GOT3 (cell line): ENCODE measurements around the gene C3orf20.
"Not testable (repeated sequence)": the region's sequence is repeated elsewhere in the genome, so short reads cannot be mapped to it uniquely, and the experiment has no call there.

Source experiments
- DNase-seq: peaks from one replicate; lab custom pipeline; 2025; ENCODE audit warnings: mixed read lengths; lab: John Stamatoyannopoulos, UW

C3orf20 gene

GRCh38 chr3:14699643-14700042, 24.7 kb downstream of the C3orf20 start:
- no peak for DNase-seq

DNA sequence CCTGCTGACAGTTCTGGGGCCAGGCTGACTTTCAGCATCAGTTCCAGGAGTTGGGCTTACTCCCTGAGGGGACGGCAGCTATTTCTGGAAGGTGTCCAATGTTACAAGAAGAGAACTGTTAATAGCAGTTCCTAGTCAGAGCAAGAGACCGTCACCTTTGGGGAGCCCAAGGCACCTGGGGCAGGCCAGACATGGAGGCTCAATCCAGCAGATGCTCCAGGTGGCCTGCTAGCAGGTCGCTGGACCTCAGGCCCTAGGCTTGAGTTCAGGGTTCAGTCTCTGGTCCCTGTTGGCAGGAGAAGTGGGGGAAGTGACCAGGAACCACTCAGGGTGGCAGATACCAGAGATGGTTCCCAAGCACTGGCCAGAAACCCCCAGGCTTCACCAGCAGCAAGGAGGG, 25.9 kb downstream of the C3orf20 start:
- no peak for DNase-seq

DNA sequence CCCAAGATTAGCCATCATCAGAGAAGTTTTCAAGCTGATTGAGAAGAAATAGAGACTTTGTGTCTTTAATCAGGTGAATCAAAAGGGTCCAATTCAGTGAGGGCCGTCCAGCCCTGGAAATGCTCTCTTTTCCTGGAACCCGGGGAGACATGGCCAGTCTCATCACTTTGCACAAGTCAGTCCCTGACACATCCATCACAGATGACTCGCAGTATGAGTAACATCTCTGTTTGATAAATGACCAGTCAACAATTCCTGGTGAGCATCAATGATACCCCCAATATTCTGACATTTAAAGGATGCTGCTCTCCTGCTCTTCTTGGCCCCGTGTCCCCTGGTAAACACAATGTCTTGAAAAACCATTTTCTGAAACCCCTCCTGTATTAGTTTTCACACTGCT, 26.7 kb downstream of the C3orf20 start:
- DNase-seq = no peak

GRCh38 chr3:14703128-14703750, 28.3 kb downstream of the C3orf20 start:
- DNase-seq = no peak

- DNase-seq = no peak
Measured at GRCh38 chr3:14703791-14704190, 28.9 kb downstream of the C3orf20 start.

DNA sequence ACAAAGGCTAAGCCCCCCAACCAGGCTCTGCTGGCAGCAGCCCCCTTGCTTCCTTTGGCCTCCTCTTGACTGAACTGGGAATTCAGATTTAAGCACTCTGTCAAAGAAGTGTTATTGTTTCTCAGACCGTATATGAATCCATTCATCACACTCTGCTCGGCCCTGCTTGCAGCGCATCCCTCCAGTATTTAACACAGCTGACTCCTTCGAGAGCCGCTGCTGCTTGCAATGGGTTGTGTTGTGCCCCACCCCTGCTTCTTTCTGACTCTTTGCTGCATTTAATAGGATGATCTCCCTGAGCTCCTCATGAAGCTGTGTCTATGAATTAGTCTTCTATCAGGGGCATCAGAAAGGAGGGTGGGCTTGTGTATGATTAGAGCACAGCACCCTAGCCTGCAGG, 31.2 kb downstream of the C3orf20 start:
- DNase-seq = no peak

DNA sequence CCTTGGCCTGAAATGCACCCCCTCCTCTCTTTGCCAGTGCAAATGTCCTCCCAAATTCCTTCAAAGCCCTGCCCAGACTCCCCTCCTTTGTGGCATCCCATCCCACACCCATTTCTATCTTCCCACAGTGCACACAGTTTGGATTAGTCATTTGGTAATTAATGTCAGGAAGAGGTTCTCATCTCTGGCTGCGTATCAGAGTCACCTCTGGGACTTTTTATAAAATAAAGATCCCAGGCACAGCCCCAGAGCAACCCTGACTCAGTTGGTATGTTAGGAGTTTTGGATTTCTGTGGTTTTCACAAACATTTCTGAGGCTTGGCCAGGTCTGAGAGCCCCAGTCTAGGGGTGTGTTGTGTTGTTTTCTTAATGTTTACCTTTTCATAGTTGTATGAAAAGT, 41.6 kb downstream of the C3orf20 start:
- DNase-seq = no peak

DNA sequence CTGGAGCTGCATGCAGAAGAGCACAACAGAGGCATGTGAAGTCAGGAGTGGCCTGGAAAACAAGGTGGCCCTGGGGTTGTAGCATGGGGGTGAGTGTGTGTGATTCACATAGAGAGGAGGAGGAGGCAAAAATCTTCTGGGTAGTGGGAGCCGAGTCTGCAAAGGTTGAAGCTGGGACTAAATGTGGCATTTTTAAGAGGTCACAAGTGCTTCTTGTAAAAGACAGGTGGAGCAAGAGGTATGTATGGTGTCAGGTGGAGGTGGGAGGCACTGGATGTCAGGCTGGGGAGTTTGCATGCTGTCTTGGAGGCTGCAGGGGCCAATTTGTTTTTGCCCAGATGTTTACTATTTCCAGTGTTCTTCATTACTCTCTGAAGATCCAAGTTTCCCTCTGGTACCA, 42.4 kb downstream of the C3orf20 start:
- DNase-seq = no peak

GRCh38 chr3:14718539-14718938, 43.6 kb downstream of the C3orf20 start:
- no peak for DNase-seq

DNA sequence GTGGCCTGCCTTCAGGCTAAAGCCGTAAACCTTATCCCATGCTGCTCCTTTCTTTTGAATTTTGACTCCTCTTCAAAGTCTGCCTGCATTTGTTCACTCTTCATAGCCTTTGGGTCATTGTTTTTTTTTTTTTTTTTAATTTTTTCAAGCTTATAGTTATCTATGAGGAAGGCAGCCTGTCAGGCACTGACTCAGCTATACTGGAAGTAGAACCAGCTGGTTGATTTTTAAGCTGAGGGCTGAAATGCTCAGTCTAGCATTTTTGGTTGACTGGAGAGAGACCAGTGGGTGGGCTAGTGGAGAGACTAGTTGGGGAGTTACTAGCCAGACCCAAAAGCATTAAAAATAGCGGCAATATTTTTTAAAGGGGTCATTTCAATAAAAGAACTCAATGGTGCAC, 44.1 kb downstream of the C3orf20 start:
- DNase-seq = no peak

DNA sequence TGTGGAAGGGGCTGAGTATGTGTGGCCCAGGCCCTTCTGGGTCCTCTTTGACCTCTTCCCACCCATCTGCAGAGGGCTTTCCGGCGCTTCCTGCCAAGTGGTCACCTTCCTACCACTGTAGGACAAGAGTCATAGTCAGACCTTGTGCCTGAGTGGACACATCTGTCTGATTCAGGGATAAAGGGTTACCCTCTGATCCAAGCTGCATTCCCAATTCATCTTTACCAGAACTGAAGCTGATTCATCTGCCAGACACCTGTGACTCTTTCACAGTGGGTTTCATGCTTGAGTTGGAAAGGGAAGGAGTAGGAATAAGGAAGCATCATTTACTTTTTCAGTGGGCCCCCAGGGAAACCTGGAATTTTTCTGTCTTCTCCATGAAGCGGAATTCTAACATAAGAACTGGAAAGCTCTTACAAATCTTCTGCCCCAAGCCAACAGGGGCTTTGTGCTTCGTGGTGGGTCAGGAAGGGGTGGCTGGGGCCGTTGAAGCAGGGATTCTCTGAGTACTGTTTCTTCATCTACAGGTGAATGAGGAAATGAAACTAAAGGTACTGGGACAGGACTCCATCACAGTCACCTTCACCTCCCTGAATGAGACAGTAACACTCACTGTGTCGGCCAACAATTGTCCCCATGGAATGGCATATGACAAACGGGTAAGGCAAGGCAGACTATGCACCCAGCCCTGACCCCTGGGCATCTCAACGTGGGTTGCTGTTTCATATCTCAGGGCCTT, 46.4 kb downstream of the C3orf20 start:
- DNase-seq = no peak

- DNase-seq = no peak
Measured at GRCh38 chr3:14725013-14725412, 50.1 kb downstream of the C3orf20 start.

DNA sequence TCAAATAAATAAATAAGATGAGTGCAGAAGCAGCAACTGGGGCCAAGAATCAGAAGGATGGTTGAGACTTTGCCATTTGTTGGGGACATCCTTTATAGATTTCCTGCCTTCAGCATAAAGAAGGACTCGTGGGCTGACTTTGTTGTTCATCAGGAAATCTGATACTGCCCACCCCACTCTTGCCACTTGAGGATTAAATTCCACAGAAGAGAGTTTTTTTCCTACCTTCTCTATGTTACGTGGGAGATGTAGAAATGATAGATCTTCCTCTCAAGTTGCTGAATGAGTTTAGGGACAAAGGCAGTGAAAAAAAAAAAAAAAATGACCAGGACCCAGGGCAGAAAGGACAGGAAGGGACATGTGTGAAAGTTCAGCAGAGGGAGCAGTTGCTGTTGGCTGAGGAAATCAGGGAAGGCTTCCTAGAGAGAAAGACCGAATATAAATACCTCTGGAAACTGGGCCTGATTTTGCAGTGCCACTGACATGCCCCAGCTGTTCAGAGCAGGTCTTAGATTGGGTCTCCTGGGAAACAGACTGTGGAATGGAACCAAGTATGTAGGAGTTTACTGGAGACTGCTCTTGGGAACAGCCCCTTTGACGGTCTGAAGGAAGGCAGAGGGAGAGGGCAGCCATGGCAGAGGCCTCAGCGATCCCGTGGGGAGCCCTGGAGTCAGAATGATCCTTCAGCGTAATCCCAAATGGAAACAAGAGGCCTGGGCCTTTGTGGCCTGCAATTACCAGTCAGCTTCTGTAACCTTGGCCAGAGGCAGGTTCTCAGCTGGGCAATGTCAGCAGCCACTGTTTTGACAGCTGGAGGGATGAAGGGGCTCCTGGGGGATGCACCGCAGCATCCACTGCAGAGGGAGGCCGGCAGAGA, 50.9 kb downstream of the C3orf20 start:
- no peak for DNase-seq

DNA sequence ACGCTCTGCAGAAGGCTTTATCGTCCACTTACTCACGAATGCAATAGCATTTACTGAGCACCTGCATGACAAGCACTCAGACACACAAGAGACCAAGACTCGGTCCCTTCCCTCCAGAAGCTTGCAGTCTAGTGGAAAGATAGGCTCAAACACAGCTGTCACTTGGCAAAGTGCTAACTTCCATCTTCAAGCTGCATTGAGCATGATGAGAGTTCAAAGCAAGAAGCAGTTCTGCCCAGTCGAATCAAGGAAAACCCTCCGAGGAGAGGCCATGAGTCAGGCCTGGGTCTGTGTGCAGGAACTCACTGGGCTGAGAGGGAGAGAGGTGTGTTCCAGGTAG, 51.5 kb downstream of the C3orf20 start:
- DNase-seq = no peak

- no peak for DNase-seq
Measured at GRCh38 chr3:14728113-14728512, 53.2 kb downstream of the C3orf20 start.

- no peak for DNase-seq
Measured at GRCh38 chr3:14730703-14731382, 55.9 kb downstream of the C3orf20 start.

DNA sequence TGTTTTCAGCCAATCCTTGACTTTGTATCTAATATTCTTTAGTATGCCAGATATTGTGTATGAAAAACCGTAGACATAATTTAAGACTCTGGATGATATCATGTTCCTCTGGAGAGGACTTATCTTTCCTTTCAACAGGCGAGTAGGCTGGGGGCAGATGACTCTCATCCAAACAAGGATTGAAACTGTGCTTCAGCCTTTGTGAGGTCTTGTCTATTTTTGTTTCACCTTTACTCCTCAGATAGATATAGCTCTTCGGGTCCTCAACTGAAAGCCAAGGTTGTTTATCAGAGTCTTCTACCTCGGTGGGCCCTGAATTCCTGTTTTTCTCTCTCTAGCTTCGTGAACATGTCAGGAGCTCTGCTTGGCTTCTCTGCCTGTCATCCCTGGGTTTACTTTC, 66.0 kb downstream of the C3orf20 start:
- no peak for DNase-seq

DNA sequence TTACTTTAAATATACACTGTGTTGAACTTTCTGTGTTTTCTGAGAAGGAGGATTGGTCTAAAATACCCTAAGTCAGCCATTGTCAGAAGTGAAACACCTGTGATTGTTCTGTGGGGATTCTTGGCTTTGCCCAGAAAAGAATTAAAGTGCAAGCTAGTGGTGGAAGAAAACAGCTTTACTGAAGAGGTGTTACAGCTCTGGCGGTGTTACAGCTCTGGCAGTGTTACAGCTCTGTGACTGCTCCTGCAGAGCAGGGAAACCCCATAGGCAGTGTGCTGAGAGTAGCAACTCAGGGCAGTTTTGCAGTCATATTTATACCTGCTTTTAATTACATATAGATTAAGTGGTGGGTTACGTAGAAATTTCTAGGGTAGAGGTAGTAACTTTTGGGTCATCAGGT, 66.6 kb downstream of the C3orf20 start:
- no peak for DNase-seq

- DNase-seq = no peak
Measured at GRCh38 chr3:14744556-14744955, 69.6 kb downstream of the C3orf20 start.

DNA sequence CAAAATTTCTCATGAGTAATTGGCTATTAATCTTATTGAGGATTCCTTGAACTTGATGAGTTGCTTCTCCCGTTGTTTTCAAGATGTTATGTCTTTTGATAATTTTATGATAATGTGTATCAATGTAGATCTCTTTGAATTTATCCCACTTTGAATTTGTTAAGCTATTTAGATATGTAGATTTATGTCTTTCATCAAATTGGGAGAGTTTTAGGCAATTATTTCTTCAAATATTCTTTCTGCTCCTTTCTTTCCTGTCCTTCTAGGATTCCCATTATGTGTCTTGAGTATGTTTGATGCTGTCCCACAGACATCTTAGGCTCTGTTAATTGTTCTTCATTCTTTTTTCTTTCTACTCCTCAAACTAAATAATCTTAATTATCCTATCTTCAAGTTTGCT, 75.7 kb downstream of the C3orf20 start:
- DNase-seq = no peak

DNA sequence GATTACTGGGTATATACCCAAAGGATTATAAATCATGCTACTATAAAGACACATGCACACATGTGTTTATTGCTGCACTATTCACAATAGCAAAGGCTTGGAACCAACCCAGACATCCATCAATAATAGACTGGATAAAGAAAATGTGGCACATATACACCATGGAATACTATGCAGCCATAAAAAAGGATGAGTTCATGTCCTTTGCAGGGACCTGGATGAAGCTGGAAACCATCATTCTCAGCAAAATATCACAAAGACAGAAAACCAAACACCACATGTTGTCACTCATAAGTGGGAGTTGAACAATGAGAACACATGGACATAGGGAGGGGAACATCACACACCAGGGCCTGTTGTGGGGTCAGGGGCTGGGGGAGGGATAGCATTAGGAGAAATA, 78.0 kb downstream of the C3orf20 start:
- DNase-seq = not testable (repeated sequence)

- DNase-seq = no peak
Measured at GRCh38 chr3:14757153-14757700, 82.3 kb downstream of the C3orf20 start.
